ENCODE results near the gene LAGE3.
A peak's percentile ranks its signal among the peaks of the same experiment; 100 is the strongest.
"Not testable (repeated sequence)": the region's sequence is repeated elsewhere in the genome, so short reads cannot be mapped to it uniquely, and the experiment has no call there.

Gene LAGE3

DNA sequence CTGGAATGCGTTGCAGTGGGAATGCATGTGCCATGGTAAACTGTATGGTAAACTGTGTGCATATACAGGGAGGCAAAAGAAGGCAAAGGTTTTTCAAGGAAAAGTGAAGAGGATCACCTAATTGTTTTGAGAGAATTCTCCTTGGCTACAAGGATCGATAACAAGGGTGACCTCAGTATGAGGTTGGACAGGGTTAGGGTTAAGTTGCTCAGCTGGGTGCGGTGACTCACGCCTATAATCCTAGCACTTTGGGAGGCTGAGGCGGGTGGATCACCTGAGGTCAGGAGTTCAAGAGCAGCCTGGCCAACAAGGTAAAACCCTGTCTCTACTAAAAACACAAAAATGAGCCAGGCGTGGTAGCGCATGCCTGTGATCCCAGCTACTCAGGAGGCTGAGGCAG is 22.3 kb upstream of the LAGE3 start:
- DNase-seq: not testable (repeated sequence)

DNA sequence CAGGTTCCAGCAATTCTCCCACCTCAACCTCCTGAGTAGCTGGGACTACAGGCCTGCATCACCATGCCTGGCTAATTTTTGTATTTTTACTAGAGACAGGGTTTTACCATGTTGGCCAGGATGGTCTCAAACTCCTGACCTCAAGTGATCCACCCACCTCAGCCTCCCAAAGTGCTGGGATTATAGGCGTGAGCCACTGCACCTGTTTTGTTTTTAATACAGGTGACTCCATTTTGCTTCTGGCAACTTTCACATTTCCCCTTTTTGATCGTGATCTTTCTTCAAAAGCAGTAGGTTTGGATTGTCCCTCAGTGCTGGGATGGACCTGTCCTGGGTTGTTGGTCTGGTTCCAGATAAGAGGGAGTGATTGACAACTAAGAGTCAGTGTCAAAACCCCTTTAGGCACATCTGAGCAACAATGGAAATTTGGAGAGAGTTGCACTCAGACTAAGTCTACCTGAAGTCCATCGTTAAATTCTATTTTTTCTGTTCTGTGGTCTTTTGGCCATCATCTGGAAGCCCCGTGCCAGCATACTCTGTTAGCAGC is 17.6 kb upstream of the LAGE3 start:
- not testable (repeated sequence) for DNase-seq

DNA sequence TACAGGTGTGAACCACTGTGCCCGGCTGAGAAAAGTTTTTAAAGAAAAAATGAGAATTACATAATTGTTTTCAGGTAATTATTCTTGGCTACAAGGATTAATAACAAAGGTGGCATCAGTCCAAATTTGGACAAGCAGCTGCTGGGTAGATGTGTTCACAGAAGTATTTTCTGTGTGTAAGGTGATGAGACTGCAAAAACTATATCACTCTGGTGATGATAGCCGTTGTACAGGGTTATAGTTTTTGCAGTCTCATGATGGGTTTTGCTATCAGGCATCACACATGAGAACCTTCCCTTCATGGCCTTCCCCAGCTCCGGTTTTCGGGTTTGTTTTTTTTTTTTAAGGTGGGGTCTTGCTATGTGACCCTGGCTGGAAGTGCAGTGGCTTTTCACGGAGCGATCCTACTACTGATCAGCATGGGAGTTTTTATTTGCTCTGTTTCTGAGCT is 16.4 kb upstream of the LAGE3 start:
- no peak for DNase-seq

DNA sequence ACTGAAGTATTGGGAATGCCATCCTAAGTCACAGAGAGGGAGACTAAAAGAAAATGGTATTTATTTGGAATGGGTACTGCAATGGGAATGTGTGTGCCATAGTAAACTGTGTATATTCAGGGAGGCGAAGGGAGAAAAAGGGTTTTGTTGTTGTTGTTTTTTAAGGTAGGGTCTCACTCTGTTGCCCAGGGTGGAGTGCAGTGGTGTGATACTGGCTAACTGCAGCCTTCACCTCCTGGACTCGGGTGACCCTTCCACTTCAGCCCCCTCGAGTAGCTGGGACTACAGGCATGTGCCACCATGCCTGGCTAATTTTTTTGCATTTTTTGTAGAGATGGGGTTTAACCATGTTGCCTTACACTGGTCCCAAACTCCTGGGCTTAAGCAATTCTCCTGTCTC is 15.6 kb upstream of the LAGE3 start:
- DNase-seq: no peak

DNA sequence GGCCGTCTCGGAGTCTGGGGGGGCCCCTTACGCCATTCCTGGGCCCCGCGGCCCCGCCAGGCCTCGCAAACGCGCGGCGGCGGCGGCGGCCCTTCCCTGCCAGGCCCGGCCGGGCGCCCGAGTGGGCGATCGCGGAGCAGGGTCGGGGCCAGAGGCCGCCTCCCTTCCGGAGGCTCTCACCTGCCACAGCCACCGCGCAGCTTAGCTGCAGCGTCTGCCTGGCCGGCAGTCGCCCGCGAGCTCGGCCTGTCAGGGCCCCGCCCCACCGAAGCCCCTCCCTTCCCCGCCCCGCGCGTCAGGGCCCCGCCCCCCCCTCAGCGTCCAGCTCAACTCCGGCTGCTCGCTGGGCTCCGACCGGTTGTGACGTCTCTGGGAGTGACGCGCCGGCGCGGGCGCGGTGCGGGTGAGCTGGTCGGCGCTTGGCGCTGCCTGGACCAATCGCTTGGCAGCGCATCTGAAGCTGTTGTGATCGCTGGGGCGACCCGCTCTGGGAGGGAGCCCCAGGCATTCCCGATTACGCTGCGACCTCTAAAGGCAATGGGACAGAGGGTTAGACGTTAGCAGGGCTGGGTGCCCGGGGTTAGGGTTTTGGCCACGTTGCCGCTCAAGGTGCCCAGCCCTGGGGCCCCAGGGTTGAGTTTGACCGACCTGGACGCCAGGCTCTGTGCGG is 11.5 kb upstream of the LAGE3 start, which contains the start of gene SLC10A3:
Gene SLC10A3 (minus strand): TSS at position 216 of the 670 bp plus-strand sequence. CDS start 1,689 bp downstream, outside the sequence.
- peak; percentile 94 for DNase-seq

DNA sequence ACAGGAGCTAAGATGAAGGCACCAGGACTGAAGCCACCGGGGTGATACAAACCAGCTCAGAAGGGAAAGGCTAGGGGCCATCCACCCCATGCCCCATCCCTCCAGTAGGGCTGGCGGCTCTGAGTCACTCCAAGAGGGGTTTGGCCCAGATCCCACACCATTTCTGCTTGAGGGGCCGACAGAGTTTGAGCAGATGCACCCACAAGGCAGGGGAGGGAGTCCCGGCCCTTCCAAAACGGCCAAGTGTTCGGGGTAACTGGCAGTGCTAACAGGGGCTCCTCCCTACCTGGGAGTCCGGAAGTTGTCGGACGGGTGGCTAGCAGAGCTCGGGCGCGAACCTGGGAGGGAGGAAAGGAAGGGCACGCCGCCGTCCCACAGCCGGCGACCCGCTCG is 10.9 kb upstream of the LAGE3 start:
- DNase-seq: peak; percentile 67

DNA sequence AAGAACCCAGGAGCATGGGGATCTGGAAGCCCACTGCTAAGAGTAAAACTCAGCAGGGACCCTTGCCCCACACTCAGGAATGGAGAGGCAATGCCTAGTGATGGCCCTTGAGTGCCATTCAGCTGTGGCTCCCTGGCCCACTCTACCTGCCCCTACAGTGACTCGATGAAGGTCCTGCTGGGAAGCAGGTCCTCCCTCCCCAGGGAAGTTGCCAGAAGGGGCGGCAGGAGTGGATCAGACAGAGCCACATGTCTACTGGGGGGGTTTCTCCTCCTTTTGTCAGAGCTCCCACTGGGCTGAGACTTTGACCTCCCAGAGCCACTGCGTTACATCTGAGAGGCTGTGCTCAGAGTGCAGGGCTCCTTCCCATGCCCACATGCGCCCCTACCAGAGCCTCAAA is 10.1 kb upstream of the LAGE3 start:
- DNase-seq: no peak

DNA sequence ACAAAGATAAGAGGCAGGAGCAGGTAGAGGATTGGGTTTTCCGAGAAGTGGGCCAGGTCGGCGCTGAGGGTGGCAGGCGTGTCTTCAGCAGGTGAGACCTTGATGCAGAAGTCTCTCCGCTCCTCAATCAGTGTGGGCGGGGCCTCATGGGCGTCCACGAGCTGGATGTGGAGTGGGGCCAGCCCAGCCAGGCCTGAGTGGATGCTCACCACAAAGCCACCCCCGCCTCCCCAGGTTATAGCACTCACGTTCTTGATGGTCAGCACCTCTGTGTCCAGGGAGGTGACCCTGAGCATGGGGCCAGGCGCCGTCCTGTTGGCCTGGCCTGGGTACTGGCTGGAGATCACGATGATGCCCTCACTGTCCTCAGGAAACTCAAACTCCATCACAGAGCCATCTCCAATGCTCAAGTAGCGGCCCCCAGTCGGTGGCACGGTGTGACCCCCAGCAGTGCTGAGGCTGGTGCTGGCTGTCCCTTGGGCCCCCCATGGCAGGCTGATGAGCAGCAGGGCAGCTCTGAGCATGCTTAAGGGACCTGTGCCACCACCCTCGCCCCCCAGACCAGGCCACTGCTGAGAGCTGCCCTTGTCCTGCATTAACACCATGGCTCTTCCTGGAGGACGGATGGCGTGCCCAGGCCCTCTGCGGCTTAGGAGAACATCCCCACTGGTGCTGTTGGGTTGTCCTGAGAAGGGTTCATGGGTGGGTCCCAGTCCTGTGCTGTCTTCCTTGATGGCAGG is 9.4 kb upstream of the LAGE3 start:
- DNase-seq: no peak

DNA sequence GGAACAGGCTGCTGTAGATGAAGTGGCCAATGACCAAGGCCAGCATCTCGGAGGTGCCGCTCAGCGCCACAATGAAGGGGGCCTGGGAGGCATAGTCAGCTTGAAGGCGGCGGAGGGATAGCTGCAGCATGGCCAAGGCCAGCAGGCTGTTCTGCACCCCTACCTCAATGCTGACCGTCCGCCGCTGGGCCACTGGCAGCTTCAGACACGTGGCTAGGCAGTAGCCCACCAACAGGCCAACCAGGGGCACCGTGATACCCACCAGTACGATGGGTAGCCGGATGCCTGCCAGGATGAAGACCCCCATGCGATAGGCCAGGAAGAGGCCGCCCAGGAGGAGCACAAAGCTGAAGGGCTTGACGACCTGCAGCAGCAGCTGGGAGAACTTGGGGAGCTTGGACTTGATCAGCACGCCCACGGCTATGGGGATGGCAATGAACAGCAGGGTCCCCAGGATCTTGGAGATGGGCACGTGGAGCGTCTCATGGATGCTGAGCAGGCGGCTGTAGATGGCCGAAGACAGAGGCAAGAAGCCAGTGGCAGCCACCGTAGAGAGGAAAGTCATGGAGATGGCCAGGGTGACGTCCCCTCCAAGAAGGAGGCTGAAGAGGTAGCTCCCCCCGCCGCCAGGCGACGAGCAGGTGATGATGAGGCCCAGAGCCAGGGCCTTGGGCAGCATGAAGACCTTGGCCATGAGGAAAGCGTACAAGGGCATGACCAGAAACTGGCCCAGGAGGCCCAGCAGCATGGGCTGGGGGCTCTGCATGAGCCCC is 8.6 kb upstream of the LAGE3 start:
- DNase-seq: no peak

DNA sequence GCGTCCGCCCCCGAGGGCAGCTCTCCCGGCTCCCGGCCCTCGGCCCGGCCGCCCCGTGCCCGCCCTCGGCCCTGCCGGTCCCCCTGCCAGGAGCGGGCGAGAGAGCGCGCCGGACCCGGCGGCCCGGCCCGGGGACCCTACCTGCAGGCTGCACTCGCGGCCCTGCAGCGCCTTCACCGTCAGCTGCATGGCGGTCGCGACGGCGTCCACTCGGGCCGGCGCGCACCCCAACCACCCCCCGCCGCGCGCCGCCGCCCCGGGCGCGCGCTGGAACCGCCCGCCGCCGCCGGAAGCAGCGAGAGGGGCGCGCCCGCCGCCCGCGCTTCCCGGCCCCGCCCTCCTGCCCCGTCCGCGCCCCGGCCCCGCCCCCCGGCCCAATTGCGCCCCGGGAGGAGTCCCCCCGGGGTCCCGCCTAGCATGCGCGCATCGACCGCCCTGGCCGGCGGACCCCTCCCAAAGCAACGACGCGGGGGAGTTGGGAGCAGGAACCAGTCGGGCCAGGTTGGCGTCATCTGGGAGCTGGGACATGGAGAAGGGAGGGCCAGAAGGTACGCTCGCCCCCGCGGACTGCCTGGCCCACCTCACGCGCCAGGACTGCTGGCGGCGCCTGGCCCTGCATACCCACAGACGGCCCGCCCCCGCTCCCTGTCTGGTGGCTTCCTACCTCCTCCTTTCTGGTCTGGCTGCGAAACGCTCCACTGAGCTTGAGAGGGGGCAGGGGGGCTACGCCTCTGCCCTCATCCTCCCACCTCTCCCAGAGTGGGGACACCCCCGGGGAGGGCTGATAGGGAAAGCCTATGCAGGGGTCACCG is 7.5 kb upstream of the LAGE3 start, which contains the start of gene UBL4A:
Gene UBL4A (minus strand): TSS at position 220 of the 812 bp plus-strand sequence. CDS start 31 bp downstream, at position 189.
- peak; percentile 44 for DNase-seq

DNA sequence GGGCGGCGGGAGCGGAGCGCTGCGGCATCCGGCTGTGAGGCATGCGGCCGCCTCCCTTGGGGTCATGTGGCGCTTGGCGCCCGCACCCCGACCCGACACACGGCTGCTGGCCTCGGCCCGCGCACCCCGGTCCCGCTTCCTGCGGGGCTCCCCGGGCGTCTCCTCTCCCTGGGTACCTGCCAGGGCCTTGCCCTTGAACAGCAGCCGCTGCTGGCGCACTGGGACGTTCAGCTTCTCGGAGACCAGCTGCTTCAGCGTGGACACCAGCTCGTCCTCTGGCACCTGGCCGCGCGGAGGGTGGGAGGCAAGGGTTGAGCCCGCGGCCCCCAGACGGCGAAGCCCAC is 6.9 kb upstream of the LAGE3 start:
- no peak for DNase-seq

DNA sequence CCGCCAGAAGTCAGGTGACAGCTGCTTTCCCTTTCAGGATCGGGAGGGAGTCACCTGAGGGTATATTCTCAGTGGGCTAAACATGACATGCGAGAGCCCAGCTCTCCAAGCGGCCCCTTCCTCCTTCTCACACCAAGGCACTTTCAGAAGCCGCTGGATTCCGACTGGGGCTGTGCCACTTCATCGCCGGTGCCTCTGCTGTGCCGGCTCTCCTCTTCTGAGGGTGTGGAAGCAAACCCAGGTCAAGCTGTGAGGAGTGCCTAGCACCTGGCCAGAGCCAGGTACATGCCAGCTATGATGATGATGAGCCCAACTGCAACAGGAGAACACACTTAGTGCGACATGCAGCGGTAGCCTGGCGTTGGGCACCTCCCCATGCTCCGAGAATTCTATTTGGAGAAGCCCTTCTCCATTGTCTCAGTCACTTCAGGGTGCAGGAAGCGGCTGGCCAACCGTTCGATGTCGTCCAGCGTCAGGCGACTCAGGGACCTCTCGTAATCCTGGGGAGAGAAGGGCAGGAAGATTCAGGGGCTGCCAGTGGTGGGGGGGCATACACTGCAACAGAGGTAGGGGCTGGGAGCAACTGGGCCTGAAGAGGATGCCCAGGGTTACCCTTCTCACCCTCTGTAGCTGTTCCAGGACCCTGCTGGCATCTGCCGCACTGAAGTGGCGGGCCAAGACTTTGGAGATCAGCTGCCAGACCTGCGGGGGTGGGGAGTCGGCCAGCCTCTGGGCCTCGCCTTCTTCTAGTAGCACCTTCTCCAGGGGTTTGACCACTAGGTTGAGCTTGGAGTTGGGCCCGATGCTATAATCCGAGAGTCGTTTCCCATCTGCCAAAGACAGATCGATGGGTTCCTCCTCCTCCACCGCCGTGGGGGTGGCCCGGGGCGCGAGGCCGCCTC is 6.3 kb upstream of the LAGE3 start:
- DNase-seq: no peak

DNA sequence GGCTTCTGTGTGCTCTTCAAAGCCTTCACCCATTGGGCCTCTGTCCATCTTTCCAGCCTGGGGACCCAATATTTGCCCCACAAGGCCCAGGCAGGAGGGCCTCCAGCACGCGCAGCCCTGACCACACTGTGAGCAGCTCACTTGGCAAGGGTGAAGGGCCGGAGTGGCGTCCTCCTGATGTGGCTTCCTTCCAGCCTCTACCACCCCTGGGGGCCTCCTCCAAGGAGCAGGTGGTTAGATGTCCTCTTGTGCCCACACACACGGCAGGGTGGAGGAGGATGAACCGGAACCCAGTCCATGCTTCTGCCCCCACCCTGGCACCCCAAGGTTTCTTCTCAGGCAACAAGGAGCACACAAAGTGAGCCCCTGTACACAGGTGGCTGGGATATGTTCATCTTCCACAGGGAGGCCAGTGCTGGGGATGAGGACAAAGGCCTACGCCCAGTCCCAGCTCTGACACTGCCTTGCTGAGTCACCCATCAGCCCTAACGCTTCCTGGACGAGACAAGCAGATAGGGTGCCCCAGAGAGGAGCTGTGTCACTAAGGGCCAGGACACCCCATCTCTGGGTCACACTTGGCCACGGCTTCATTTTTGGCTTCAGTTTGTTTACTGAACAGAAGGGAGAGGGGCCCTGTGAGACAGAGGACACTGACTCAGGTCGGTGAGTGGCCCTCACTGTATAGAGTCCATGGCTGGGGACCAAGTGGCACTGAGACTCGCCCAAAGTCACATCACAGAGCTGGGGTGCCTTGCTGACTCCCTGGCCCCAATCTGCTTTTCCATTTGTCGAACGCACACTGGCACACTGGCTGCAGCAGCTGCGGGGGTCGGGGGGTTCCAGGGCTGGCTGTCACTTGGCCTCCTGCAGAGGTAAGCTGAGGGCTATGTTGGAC is 5.4 kb upstream of the LAGE3 start:
- no peak for DNase-seq

DNA sequence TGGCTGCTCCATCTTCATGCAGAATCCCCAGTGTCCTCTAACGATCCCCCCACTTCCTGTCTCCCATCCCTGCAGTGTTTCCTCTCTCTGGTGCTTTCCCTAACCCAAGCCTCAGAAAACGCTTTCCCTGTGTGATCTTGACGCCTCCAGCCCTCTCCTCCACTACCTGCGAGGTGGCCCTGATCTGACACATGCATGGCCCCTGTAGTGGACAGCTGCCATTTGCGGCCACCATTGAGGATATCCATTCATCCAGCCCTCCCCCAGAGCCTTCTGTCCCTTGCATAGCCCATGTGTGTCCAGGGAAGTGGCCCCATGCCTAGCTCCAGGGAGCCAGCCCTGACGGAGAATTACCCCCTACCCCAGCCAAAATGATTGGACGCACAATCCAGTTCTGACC is 4.2 kb upstream of the LAGE3 start:
- no peak for DNase-seq

DNA sequence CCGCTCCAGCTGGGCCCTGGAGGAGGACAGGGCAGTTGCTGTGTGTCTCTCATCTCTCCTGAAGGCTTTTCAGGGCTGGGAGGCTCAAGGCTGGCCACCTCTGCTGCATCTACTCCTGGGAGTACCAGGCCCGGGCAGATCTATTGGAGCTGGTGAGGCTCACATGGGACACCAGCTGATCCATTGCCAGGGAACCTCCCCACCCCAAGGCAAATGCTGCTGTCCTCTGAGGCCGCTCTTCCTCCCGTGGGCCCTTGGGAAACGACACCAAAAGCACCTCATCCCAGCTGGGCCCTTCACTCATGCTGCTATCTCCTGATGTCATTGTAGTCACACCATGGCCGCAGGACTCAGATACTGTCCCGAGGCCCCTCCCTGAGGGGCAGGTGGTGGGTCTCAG is 3.7 kb upstream of the LAGE3 start:
- DNase-seq: no peak

DNA sequence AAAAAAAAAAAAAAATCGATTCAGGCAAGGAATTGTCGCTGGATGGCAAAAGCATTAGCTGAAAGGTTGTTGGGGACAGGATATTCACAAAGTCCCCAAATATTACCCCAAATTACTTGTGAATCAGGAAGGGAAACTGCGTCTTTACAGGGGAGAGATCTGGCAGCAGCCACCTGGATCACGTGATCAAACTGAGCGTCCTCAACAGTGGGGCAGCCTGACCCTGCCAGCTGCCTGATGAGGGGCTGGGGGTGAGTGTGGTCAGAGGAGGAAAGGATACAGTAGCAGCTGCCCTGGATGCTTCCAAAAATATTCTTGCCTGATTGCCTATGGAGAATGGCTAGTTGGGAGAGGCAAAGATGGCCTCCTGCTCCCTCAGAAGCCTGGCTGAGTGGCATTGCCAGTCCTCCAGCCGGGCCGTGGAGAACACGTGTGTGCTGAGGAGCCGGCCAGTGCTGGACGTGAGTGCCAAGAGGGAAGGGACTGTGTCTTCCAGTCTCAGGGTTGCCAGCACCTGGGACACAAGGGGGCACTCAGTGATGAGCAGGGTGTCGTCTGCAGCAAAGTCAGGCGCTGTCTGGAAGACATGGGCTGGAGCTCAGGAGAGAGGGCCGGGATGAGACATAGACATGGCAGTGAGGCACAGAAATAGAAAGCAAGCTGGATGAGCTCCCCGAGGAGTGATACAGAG is 3.0 kb upstream of the LAGE3 start:
- no peak for DNase-seq

DNA sequence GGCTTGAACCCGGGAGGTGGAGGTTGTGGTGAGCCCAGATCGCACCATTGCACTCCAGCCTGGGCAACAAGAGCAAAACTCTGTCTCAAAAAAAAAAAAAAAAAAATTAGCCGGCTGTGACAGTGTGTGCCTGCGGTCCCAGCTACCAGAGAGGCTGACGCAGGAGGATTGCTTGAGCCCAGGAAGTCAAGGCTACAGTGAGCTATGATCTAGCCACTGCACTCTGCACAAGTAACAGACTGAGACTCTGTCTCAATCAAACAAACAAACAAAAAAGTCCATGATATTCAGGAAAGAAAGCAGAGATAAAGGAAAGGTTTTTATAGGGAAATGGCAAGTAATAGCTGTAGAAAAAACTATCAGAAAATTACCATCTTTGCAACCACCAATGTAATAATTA is 2.1 kb upstream of the LAGE3 start:
- no peak for DNase-seq

DNA sequence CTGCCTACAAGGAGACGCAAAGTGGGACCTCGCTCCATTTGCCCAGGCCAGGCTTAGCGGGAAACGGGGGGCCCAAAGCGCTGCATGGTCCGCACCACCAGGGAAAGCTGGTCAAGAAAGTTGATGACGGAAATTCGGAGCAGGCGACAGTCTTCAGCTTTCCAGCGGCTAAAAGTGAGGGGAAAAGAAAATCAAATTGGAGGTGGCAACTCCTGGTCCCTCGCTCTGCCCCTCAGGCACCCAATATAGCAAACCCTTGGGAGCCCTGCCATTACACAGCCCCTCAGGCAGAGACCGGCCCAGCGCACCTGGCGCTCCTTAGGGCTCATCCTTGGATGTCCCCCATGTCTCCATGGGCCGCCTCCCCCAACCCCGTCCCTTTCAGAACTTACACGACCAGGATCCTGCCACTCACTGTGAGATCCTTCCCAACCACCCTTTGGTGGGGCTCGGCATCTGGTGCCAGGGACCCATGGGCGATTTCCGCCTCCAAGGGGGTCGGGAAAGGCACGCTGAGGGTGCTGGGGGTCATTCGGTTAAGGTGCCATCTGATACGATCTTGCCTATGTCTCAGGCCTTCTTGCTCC is 1.1 kb downstream of the LAGE3 start:
- no peak for DNase-seq

DNA sequence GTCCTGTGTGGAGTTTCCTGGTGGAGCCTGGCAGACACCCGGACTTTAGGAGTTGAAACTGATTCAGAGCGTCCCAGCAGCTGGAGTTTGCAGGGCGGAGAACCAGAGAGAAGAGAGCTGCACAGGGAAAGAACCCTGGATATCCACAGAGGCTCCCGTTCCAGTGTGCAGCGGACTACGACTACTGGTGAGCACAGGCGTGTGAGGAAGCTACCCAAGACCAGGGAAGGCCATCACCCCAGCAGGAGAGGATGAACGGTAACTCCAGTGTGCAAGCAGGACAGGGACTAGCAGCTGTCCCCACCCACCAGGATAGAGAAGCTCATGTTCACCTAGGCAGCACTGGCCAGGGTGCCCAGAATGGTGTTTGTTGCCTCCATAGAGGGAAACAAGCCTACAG is 2.3 kb downstream of the LAGE3 start:
- no peak for DNase-seq

All from fibroblast of skin of right biceps (primary cell).